CD4-positive, alpha-beta T cell treated with Interleukin-10 for 1 hour (primary cell): ENCODE measurements around the gene CNTNAP2.

Source experiments
- DNase-seq: peaks from one replicate; pipeline ENCODE4 v3.0.0-alpha.2; 2020

Gene CNTNAP2

GRCh38 chr7:147428075-147428474, 1311.5 kb downstream of the CNTNAP2 start:
- DNase-seq = no peak

GRCh38 chr7:147429961-147430360, 1313.4 kb downstream of the CNTNAP2 start:
- no peak for DNase-seq

GRCh38 chr7:147432079-147432478, 1315.5 kb downstream of the CNTNAP2 start:
- no peak for DNase-seq

GRCh38 chr7:147432576-147432975, 1316.0 kb downstream of the CNTNAP2 start:
- no peak for DNase-seq

GRCh38 chr7:147436718-147437117, 1320.1 kb downstream of the CNTNAP2 start:
- DNase-seq = no peak

- no peak for DNase-seq
Observed at GRCh38 chr7:147438216-147438615, 1321.6 kb downstream of the CNTNAP2 start.

GRCh38 chr7:147443942-147444341, 1327.3 kb downstream of the CNTNAP2 start:
- no peak for DNase-seq

- DNase-seq = no peak
Observed at GRCh38 chr7:147452816-147453215, 1336.2 kb downstream of the CNTNAP2 start.

GRCh38 chr7:147465223-147465622, 1348.6 kb downstream of the CNTNAP2 start:
- no peak for DNase-seq

- DNase-seq = no peak
Observed at GRCh38 chr7:147472556-147472955, 1356.0 kb downstream of the CNTNAP2 start.

GRCh38 chr7:147474862-147475261, 1358.3 kb downstream of the CNTNAP2 start:
- no peak for DNase-seq

- DNase-seq = no peak
Observed at GRCh38 chr7:147477526-147477925, 1360.9 kb downstream of the CNTNAP2 start.

GRCh38 chr7:147478796-147479195, 1362.2 kb downstream of the CNTNAP2 start:
- no peak for DNase-seq

GRCh38 chr7:147483634-147484292, 1367.2 kb downstream of the CNTNAP2 start:
- DNase-seq = no peak

- no peak for DNase-seq
Observed at GRCh38 chr7:147485660-147486210, 1369.1 kb downstream of the CNTNAP2 start.

- no peak for DNase-seq
Observed at GRCh38 chr7:147492606-147493005, 1376.0 kb downstream of the CNTNAP2 start.

GRCh38 chr7:147496209-147496608, 1379.6 kb downstream of the CNTNAP2 start:
- no peak for DNase-seq

GRCh38 chr7:147497246-147497645, 1380.6 kb downstream of the CNTNAP2 start:
- no peak for DNase-seq

- DNase-seq = no peak
Observed at GRCh38 chr7:147498081-147498480, 1381.5 kb downstream of the CNTNAP2 start.

GRCh38 chr7:147509035-147509501, 1392.5 kb downstream of the CNTNAP2 start:
- no peak for DNase-seq

- DNase-seq = no peak
Observed at GRCh38 chr7:147509541-147510200, 1393.1 kb downstream of the CNTNAP2 start.

GRCh38 chr7:147510201-147510542, 1393.6 kb downstream of the CNTNAP2 start:
- no peak for DNase-seq

- no peak for DNase-seq
Observed at GRCh38 chr7:147510923-147511322, 1394.3 kb downstream of the CNTNAP2 start.

GRCh38 chr7:147513451-147513850, 1396.8 kb downstream of the CNTNAP2 start:
- DNase-seq = no peak
